K562 (cell line): ENCODE results near the gene ERVV-1. TPM values are rescaled to one million over a fixed set of nuclear protein-coding genes. Genes with fewer than 3 reads are reported as not detected.

Experiments used
- DMBX1 ChIP-seq: fragments of 250-450 bp; sonication (Bioruptor Pico); IDR thresholded peaks from 2 replicates; pipeline ENCODE4 v1.8.0; 2022; ENCODE audit warnings: inconsistent platforms, mild to moderate bottlenecking, moderate library complexity, borderline replicate concordance
- FOS ChIP-seq: IDR thresholded peaks from 3 replicates; pipeline ENCODE4 v1.6.1; 2011; ENCODE audit not compliant: insufficient read length; ENCODE audit errors: extremely low read depth
- FOXA3 ChIP-seq, 2 experiments: fragments of 450-650 bp in 1 of 2; sonication (generic) in 1 of 2; formaldehyde crosslinking; IDR thresholded peaks in 1 of 2; conservative IDR thresholded peaks in 1 of 2; 2 replicates each; pipeline versions ENCODE4 v1.4.0 to v1.8.0; 2020 to 2022; ENCODE audit warnings: mild to moderate bottlenecking in 2 of 2, missing genetic modification reagents in 1 of 2
- GABPA ChIP-seq: fragments of 200-800 bp; sonication (Bioruptor generic); conservative IDR thresholded peaks from 2 replicates; pipeline ENCODE4 v1.6.1; 2016; ENCODE audit warnings: low read depth, missing genetic modification characterization, missing compliant biosample characterization
- LCOR ChIP-seq: sonication (generic); formaldehyde crosslinking; IDR thresholded peaks from 2 replicates; pipeline ENCODE4 v1.8.0; 2022; ENCODE audit warnings: mild to moderate bottlenecking, missing genetic modification reagents
- MLX ChIP-seq, 2 experiments: fragments of 450-650 bp in 1 of 2; sonication (generic) in 1 of 2; formaldehyde crosslinking; conservative IDR thresholded peaks; 2 replicates each; pipeline versions ENCODE4 v1.4.0 to v1.8.1; 2020 to 2022; ENCODE audit warnings: mild to moderate bottlenecking in 1 of 2, missing genetic modification reagents in 1 of 2
- NR3C1 ChIP-seq: sonication (generic); formaldehyde crosslinking; IDR thresholded peaks from 2 replicates; pipeline ENCODE4 v1.8.1; 2022; ENCODE audit warnings: missing genetic modification reagents
- OTX1 ChIP-seq: fragments of 450-650 bp; formaldehyde crosslinking; IDR thresholded peaks from 2 replicates; pipeline ENCODE4 v1.4.0; 2022; ENCODE audit warnings: mild to moderate bottlenecking
- POLR3G ChIP-seq: IDR thresholded peaks from 2 replicates; pipeline ENCODE4 v1.6.1; 2011; ENCODE audit not compliant: insufficient read length, insufficient replicate concordance; ENCODE audit errors: extremely low read depth
- PRDM10 ChIP-seq: fragments of 450-650 bp; IDR thresholded peaks from 2 replicates; pipeline ENCODE4 v1.6.1; 2018; ENCODE audit not compliant: partially characterized antibody
- PYGO2 ChIP-seq: fragments of 450-650 bp; IDR thresholded peaks from 2 replicates; pipeline ENCODE4 v1.6.1; 2016; ENCODE audit warnings: mild to moderate bottlenecking, missing genetic modification characterization, moderate library complexity, missing compliant biosample characterization
- RBM22 ChIP-seq: fragments of 200-400 bp; formaldehyde crosslinking; IDR thresholded peaks from 2 replicates; pipeline ENCODE4 v1.6.1; 2018; ENCODE audit warnings: low read length, low read depth; ENCODE audit not compliant: poor library complexity, severe bottlenecking
- SAFB2 ChIP-seq: fragments of 200-400 bp; formaldehyde crosslinking; IDR thresholded peaks from 2 replicates; pipeline ENCODE4 v1.6.1; 2018; ENCODE audit warnings: borderline replicate concordance, low read length, low read depth, moderate library complexity; ENCODE audit not compliant: severe bottlenecking
- STAT5A ChIP-seq: IDR thresholded peaks from 2 replicates; pipeline ENCODE4 v1.6.1; 2012; ENCODE audit warnings: low read length, inconsistent platforms, borderline replicate concordance
- TGIF2 ChIP-seq: sonication (generic); formaldehyde crosslinking; IDR thresholded peaks from 2 replicates; pipeline ENCODE4 v1.8.1; 2022; ENCODE audit warnings: mild to moderate bottlenecking, missing genetic modification reagents, moderate library complexity
- YY1 ChIP-seq, 3 experiments: IDR thresholded peaks; 2 replicates each; pipeline ENCODE4 v1.6.1; 2011; ENCODE audit warnings: low read length in 2 of 3, mild to moderate bottlenecking in 2 of 3, moderate library complexity in 2 of 3, borderline replicate concordance in 1 of 3, control low read depth in 1 of 3, low read depth in 1 of 3; ENCODE audit not compliant: insufficient read depth in 3 of 3, insufficient replicate concordance in 2 of 3, control insufficient read depth in 1 of 3, insufficient read length in 1 of 3; ENCODE audit errors: extremely low read depth in 1 of 3
- ZNF175 ChIP-seq: fragments of 200-800 bp; sonication (Bioruptor generic); IDR thresholded peaks from 2 replicates; pipeline ENCODE4 v1.6.1; 2016; ENCODE audit warnings: low read depth, mild to moderate bottlenecking, missing genetic modification characterization, missing compliant biosample characterization
- ZNF197 ChIP-seq: fragments of 200-800 bp; sonication (Bioruptor generic); IDR thresholded peaks from 2 replicates; pipeline ENCODE4 v1.6.1; 2016; ENCODE audit warnings: low read depth, missing genetic modification characterization, missing compliant biosample characterization
- ZNF212 ChIP-seq: fragments of 450-650 bp; formaldehyde crosslinking; IDR thresholded peaks from 2 replicates; pipeline ENCODE4 v1.4.0; 2020; ENCODE audit warnings: mild to moderate bottlenecking
- ZNF311 ChIP-seq: fragments of 250-450 bp; sonication (Bioruptor Pico); IDR thresholded peaks from 2 replicates; pipeline ENCODE4 v1.4.0; 2020; ENCODE audit warnings: mild to moderate bottlenecking, moderate library complexity
- ZNF655 ChIP-seq: fragments of 250-450 bp; sonication (Bioruptor Pico); IDR thresholded peaks from 2 replicates; pipeline ENCODE4 v1.5.0; 2021
- ZNF785 ChIP-seq: fragments of 250-450 bp; sonication (Bioruptor Pico); IDR thresholded peaks from 2 replicates; pipeline ENCODE4 v1.4.0; 2020; ENCODE audit warnings: mild to moderate bottlenecking
- polyA plus RNA-seq, 8 experiments: library from polyadenylated mRNA; depleted of rRNA in 4 of 8; stranded (reverse) in 5 of 8; unstranded in 3 of 8; fragments of >200 nt; fragmentation: Nextera tagmentation in 2 of 8; fragmentation: Illumina TruSeq in 1 of 8; extraction: Ambion mirVana in 2 of 8; extraction: Trizol in 1 of 8; gene quantifications; 2 replicates each; pipeline versions ENCODE4 v1.2.1 to v1.2.3, GENCODE V29; 2011 to 2014; ENCODE audit warnings: inconsistent platforms in 1 of 8, missing spikeins in 1 of 8
- total RNA-seq, 7 experiments: library from RNA; depleted of rRNA in 6 of 7; stranded (reverse); fragments of >200 nt in 6 of 7; fragmentation: Illumina TruSeq in 2 of 7; extraction: Trizol in 2 of 7; gene quantifications; 2 replicates each; pipeline versions ENCODE4 v1.2.1 to v1.2.3, GENCODE V29; 2011 to 2021; ENCODE audit warnings: low replicate concordance in 1 of 7

ERVV-1 gene
- total and polyA plus RNA-seq, 9 of the 15 experiments (the other 6 are each of a cell fraction or from before 2014, with no cell fraction given): 0.08 TPM; not detected in 8

GRCh38 chr19:52993342-52994178 lies 20.2 kb upstream of the ERVV-1 start (continued):
- TF ChIP-seq PRDM10: no peak
- TF ChIP-seq FOS: no peak
- TF ChIP-seq LCOR (CRISPR knock-in tag): no peak
- TF ChIP-seq OTX1 (CRISPR knock-in tag): no peak
- no peak for TF ChIP-seq STAT5A
- TF ChIP-seq GABPA: no peak
- TF ChIP-seq POLR3G: no peak
- TF ChIP-seq NR3C1: no peak
- TF ChIP-seq SAFB2: no peak
- TF ChIP-seq ZNF655 (CRISPR knock-in tag): no peak
- TF ChIP-seq PYGO2 (tag): no peak
- no peak for TF ChIP-seq ZNF175 (CRISPR knock-in tag)
- no peak for TF ChIP-seq ZNF212 (CRISPR knock-in tag)
- no peak for TF ChIP-seq ZNF197 (CRISPR knock-in tag)
- TF ChIP-seq FOXA3 (CRISPR knock-in tag; conservative IDR thresholded peaks at IDR 0.05 in 1 of 2, IDR thresholded peaks at IDR 0.05 in 1 of 2): no peak
- no peak for TF ChIP-seq ZNF785
- no peak for TF ChIP-seq MLX (CRISPR knock-in tag; conservative IDR thresholded peaks at IDR 0.05)
- no peak for TF ChIP-seq DMBX1 (CRISPR knock-in tag)
- TF ChIP-seq RBM22: no peak
- no peak for TF ChIP-seq TGIF2 (CRISPR knock-in tag)
- TF ChIP-seq YY1 (IDR thresholded peaks at IDR 0.05; ENCODE audit: borderline replicate concordance in 1 of 3, control insufficient read depth in 1 of 3, extremely low read depth in 1 of 3, insufficient read depth in 3 of 3, insufficient read length in 1 of 3, insufficient replicate concordance in 2 of 3, low read depth in 1 of 3, low read length in 2 of 3): no peak
- TF ChIP-seq ZNF311: no peak
